NCI-H1105 (cell line): Measurements from ENCODE around the gene LRRC4C.
"Not testable (repeated sequence)": the region's sequence is repeated elsewhere in the genome, so short reads cannot be mapped to it uniquely, and the experiment has no call there.

Source experiments
- DNase-seq: peaks from one replicate; lab custom pipeline; 2025; lab: John Stamatoyannopoulos, UW

Gene LRRC4C

DNA sequence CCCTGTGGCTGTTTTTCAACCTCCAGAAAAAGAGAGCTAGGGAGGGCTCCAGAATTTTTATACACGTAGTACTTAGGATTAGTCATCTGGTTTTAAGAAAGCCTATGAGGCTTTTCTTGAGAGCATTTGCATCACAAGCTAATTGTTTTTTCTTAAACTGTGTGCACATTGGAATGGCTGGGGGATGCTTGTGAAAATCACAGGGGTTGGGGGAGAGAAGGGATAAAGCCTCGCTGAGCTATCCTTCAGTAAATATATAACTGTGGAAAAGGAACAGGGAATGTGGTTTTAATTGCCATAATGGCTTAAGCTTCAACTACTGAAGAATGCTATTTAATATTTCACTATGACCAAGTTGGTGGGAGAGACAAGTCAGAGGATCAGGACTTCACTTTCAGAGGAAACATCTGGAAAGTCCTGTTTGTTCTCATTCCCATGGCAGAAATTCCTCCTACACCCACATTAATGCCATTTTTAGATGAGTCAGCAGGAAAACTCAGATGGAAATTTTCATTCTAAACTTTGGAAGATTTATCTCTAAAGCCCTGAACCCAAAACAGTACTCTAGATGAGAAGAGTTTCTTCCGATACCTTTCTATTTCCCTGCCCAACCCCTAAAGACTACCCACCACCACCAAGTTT, 591.3 kb downstream of the LRRC4C start:
- DNase-seq, result no peak

DNA sequence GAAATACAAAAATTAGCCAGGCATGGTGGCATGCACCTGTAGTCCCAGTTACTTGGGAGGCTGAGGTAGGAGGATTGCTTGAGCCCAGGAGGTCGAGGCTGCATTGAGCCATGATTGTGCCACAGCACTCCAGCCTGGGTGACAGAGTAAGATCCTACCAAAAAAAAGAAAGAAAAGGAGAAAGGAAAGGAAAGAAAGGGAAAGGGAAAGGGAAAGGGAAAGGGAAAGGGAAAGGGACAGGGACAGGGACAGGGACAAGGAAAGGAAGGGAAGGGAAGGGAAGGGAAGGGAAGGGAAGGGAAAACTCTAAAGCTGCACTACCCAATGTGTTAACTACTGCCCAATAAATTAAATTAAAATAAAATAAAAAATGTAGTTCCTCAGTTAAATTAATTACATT, 601.7 kb downstream of the LRRC4C start:
- not testable (repeated sequence) for DNase-seq

DNA sequence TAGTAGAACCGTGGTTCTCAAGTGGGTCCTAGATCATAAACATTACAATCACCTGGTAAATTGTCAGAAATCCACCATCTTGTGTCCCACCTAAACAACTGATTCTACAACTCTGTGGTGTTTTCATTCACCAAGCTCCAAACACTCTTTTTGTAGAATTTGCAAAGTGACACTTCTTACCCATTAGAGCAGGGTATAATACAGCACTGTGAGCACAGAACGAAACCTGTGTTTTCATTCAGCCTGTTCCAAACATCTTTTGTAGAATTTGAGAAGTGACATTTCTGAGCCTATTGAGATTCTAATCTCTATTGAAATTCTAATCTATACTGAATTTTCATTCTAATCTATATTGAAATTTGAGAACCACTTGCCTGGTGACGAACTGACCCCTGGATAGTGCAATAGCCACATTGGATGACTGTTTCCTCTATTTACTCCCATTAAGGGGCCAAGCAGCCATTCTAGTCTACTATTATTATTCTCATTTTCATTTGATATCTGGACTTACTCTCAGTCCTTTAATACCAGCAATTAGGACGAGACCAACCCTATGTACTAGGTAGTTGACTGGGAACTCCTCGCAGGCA, 616.6 kb downstream of the LRRC4C start:
- no peak for DNase-seq

DNA sequence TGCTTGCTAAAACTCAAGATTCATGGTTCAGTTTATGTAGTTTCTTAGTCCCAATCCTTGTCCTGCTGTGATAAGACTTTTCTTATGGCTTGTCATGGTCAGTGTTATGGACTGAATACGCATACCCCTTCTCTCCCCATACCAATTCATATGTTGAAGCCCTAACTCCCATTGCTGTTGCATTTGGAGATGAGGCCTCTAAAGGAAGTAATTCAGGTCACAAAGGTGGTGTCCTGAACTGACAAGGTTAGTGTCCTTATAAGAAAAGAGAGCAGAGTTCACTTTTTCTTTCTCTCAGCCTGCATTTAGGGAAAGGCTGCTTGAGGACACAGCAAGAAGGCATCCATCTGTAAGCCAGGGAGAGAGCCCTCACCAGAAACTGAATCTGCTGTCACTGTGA, 618.2 kb downstream of the LRRC4C start:
- no peak for DNase-seq

DNA sequence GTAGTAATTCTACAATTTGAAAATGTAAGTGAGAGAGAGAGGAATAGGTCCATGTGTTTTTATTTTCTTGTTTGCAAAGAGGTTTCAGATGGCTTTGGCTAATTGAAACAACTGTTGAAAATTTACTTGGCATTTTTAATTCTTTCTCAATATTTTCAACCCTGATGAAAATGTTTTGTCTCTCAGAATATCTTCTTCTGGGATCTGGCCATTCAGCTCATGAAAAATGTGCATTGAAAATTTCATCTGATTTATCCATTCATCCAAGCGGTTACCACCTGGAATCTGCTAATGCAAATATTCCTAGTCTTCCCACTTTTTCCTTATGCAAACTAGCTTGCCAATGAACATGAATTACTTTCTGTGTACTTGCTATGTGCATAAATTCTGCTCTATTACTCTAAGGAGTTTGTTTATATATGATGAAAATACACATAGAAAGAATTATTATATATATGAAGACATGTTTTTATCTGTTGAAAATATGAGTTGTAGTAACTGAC, 621.2 kb downstream of the LRRC4C start:
- DNase-seq, result no peak

DNA sequence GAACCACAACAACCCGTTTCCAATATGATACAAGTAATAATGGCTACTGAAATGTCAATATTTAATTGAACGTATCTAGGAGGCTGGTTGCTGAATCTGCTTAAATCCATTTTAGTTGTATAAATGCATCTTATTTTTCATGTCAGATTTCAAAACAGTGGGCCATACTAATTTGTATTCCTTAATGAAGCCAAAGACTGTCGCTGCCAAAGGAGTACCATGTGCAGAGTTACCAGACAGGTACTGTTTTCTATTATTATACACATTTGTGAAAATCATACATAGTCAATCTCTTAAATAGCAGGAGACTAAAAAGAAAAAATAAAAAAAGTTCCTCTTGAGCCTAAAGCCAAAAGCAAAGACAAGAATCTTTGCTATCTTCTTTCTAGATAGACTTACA, 632.3 kb downstream of the LRRC4C start:
- DNase-seq, result no peak

DNA sequence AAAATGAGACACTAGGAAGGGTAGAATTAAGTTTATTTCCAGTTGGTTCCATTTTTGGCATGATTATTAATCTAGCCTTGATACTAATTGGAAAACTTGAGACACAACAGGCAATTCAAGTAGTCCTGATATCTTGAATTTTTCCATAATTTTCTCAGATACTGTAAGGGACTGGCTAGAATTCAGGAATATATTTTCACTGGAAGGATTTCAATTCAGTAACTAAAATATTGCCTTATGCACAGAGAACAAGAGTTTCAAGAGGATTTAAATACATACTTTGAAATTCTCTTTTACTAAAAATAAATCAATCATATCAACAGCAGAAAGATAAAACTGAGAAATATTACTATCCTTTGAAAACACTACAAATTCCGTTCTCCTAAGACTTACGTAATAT, 632.9 kb downstream of the LRRC4C start:
- DNase-seq, result no peak

DNA sequence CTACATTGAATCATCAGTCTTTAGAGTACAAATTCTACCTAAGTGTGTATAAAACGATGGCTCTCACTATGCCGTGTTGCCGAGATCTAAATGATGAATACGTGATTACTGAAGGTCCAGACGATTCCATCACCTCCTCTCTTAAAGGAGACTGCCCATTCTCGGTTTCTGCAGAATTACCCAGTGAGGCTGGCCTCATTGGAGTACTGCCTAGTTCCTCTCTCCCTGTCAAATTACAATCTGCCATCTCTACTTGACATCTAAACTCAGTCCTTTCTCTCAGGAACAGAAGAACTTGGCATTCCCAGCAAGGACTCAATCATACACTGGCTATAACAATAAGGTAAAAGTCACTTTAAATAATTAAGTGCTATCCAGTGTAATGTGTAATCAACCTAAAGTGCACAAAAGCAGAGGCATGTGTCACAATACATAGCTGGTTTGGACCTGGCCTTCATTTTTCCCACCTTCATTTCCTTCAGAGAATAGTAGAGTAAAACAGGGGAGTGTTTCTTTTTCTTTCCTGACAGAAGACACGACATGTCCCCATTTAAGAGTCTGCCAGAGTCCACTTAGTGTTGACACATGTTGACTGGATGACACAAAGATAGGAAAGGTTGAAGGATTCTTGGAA, 634.1 kb downstream of the LRRC4C start:
- DNase-seq, result no peak

DNA sequence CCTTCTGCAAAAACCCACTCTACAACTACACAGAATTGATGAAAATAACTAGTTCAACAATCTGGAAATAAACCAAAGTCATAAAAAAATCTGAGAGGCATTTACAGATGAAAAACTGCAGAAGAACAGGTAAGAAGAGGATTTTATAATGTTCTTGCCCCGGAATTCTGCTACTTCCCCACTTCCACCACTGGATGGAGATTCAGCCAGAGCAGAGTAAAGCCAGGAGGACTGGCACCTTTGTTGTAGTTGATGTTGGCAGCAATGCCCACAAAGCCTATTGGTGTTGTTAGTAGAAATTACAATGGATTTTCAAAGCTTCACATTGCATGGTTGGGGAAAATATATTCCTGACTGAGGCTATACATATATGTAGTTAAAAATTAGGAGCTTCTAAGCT, 640.2 kb downstream of the LRRC4C start:
- DNase-seq, result no peak

DNA sequence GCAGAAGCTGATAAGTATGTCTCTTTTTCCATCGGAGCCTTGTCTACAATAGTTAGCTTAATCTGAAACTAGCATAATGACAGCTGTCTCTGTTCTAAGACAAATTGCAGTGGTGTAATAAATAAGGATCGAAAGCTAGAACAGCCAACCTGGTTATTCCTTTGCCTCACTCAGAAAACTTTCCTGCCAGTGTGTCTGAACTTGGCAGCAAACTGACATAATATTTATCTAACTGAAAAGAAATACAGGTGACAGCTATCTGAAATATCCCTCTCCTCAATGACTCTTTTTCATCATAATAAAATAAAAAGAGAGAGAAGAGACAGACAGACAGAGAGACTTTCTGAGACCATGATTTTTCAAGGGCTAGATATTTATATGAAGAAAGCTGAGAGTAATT, 642.5 kb downstream of the LRRC4C start:
- DNase-seq, result peak; percentile 26

DNA sequence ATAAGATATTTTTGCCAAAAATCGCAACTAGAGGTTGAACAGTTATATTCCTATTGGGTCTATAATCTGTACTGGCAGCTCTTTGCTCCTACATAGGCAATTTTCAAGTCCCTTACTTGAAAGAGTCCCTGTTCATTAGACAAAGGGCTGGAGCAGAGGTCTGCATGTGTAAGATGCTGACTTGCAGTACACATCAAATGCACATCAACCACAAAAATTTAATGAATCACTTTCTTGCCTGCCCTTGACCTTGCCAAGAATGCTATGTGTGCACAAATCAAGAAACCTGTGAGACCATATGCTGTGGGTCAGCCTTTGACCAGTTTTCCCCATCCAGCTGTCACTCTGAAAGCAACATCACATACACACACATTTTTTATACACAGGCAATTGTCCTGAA, 661.5 kb downstream of the LRRC4C start:
- DNase-seq, result no peak

DNA sequence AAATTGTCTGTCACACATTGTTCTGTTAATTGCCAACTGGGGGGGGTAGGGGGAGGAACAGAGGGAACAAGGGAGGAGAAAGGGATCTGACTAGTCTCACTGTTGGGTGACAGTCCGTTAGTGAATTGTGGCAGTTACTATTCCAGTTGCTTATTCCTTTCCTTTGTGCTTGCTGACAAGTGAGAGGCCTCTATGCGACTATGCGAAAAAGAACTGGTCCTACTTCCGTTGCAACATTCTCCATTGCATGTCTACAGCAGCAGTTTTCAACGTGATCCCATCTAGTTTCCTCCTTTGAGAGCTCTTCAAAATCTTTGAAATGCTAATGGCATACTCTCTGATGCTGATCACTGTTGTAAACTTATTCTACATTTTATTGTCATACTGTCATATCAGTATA, 672.2 kb downstream of the LRRC4C start:
- no peak for DNase-seq

DNA sequence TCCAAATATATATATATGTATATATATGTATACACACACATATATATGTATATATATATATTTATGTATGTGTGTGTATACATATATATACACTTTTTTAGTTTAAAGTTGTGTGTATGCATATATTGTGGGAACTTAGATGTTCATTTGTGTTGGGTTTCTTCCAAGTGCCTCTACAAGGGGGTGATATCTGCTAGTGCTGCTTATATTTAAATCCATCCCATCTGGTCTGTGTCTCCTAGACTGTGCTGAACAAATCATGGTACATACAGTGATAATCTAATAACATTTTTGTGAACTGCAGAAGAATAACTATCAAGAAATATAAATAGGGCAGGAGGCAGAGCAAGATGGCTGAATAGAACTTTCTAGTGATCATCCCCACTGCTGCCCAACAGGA, 696.4 kb downstream of the LRRC4C start:
- no peak for DNase-seq

DNA sequence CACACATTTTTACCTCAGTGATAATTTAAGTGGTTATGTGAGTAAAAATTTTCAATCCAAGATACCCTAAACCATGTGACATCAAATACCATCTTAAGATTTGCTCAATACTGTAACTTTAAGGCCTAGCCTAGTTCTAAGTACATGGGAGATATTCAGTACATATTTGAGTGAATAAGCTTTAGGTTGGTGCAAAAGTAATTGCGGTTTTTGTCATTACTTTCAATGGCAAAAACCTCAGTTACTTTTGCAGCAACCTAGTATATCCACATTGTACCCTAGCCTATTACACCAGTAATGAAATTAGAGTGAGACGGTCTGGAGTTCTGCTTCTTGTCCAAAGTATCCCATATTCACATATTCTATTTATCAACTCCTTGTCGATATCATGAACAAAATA, 700.1 kb downstream of the LRRC4C start:
- no peak for DNase-seq

DNA sequence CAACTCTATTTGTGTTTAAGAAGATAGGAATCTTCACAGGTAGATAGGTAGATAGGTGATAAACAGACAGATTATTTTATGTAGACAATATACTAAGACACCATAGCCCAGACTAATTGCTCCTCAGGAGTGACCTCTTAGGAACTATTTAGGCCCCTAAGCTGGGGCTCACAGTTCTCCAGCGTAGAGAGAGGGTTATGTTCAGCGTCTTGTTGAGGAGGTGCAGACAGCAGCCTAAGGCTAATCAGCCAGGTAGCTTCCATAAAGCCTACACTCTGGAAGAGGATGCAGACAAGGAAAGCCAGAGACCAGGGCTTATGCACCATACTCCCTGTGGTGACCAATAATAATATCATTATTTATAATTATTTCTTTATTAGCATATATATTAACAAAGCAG, 705.2 kb downstream of the LRRC4C start:
- no peak for DNase-seq

DNA sequence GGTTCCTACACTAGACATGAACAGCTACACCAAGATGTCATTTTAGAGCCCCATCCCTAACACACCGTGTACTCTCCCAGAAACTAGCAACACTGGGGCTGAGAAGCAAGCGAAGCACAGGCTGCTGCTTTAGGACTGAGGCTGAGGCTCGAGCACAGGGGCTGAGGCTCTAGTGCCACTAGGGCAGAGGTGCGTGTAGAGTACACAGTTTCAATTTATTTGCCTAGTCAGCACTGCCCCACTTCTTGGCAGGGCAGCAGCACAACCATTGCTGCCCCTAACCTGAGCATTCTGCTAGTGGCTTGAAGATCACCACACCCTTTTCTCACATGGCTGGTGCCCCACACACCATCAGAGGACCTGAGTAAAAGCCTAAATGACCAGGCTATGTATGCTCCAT, 713.2 kb downstream of the LRRC4C start:
- DNase-seq, result no peak

DNA sequence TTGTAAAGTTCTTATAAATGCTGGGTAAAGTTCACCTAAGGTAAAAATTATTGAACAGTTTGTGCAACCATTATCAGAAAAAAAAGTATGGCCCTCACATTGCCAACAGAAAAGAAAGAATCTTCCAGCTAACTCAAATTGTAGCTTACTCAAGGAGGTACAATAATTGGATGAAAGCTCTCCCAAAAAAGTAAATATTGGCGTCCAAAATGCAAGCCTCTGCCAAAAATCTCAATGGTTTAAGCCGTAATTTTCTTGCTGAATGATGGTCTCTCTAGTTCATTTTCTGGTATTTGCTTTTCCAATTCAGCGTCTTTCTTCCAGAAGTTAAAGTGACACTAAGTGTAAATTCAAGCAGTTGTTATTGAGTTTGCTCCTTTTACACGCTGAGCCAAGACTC, 727.3 kb downstream of the LRRC4C start:
- peak; percentile 62 for DNase-seq

DNA sequence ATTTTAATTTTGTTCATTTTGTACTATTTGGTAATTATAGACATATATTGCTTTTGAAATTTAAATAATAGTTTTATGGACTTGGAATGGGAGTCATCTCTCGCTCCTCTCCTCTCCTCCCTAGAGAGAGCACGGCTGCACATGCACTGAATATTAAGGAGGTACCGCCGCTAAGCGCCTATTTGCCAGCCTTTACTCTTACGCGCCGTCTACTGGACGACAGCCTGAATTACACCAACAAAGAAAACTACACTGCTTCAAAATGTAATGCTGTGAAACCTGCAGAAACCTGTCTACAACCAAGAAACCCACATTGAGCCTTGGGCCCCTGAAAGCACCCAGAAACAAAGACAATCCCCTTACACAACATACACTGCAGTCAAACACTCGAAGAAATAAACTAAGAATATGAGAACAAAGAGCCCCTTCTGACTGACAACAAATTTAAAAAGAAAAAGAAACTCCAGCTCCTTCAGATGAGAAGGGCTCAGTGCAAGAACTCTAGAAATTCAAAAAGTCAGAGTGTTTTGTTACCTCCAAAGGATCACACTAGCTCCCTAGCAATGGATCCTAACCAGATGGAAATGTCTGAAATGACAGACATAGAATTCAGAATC, 737.2 kb downstream of the LRRC4C start:
- DNase-seq, result no peak

DNA sequence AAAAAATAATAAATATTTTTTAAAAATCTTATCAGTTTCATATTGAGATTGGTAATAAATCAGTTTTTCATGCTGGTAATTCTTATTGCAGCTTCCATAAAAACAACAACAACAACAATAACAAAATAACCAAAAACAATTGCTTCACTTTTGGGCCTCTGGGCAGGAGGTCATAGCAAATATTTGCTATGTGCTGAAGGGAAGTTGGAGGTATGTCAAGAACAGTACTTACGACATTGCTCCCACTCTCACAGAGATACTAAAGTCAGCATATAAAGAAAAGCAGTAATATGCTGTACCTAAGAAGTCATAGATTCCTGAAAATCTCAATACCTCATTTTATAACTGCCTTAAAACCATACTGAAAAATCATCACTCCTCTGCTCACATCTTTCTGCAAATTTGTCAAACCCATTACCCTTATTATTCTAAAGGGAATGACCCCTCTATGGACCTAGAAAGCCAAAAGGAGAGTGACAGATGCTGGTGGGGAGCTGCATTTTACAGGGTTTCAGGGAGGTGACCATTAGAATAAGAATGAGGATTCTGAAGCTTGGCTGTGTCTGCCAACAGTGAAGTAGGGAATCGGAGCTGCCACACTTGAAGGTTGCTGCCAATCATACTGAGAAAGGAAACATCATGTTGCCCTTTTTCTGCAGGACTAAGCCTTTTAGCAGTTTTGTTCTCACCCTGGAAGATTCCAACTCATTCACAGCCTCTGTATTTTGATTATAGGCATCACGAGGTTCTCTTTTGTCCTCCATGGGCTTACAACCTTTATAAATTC, 742.9 kb downstream of the LRRC4C start:
- no peak for DNase-seq

DNA sequence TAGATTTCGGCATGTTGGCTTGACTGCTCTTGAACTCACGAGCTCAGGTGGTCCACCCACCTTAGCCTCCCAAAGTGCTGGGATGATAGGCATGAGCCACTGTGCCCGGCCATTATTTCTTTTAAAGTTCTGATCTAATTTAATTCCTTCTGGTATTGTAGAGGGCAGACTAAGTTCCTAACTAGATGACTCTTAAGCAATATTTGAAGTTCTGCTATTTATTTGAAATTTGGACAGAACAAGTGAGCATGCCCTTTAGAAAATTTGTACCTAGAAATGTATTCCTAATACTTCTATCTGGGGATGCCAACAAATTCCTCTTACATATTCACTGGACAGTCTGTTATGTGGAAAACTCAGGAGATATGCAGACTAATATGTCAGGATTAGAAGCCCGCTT, 746.4 kb downstream of the LRRC4C start:
- DNase-seq, result no peak

DNA sequence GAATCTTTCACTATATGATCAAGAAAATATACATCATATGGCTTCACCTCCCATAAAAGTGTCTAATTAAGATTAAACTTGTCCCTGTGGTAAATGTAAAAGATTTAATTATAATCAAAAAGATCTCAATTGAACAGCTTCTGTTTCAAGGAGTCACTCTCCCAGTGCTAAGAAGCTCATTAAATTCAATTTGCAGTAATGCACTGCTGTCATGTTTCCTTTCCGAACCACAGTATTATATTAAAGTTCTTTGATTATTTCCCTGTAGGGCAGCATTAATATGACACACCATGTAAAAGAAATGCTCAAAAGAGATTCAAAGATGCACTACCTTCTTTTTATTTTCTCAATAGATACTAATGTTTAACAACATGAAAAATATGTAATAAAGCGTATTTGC, 758.4 kb downstream of the LRRC4C start:
- no peak for DNase-seq

DNA sequence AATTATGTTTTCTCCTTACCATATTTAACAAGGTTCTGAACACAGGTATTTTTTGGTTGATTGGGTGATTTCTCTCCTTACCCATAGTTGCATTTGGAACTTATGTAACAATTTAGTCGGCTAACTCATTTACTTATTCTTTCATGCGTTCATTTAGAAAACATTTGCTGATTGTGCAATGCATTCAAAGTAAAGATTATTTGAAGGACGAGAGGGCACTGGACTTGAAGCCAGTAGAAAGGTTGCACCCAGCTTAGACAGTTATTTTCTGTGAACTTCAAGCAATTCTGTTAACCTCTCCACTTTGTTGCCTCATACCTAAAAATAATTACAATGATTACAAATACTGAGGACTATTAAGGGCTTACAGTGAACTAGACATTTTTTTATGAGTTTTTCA, 769.6 kb downstream of the LRRC4C start:
- no peak for DNase-seq
